Mammary epithelial cell (primary cell): ENCODE results near the gene RGS14.

Experiments
- CTCF ChIP-seq, 2 donors: IDR thresholded peaks in 1 of 2; conservative IDR thresholded peaks in 1 of 2; 2 replicates each; pipeline ENCODE4 v1.5.1; 2011 to 2012; ENCODE audit warnings: inconsistent platforms in 2 of 2, low read length in 2 of 2, mild to moderate bottlenecking in 2 of 2, control low read depth in 1 of 2, low read depth in 1 of 2; ENCODE audit not compliant: insufficient read depth in 1 of 2; ENCODE audit errors: extremely low read depth in 1 of 2
- EZH2 ChIP-seq: IDR thresholded peaks from 2 replicates; pipeline ENCODE4 v1.6.1; 2012; ENCODE audit warnings: low read length, inconsistent platforms, borderline replicate concordance

DNA sequence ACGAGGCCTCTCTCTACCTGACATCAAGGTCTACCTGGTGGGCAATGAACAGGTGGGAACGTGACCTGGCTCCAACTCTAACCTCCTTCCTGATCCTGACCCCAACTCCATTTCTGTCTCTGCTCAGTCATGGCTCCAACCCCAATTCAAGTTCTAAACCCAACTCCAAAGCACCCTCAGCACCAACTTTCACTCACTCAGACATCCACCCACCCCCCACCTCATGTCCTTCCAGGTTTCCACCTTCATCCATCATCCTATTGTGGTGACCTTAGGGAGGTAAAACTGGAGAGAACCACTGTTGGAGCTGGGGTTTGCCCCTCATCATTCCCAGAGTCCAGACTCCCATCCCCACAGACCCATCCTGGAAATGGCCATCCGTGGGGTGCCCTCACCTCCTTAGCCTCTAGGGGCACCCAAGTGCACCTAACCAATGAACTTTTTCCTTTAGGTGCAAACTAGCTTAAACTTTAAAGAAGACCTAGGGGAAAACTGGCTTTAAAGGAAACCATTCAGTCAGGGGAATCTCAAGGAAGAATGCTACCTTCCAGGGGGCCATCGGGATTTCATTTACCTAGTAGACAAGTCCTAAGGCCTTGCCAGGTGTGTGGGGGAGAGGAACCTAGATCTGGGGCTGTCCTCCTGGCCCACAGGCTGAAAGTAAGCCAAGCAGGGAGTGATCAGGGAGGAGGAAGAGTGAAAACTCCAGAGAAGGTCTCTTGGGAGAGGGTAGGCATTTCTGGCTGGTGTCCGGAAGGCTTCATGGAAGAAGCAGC lies 11.3 kb downstream of the RGS14 start:
- peak; percentile 78 to 82 for TF ChIP-seq CTCF (conservative IDR thresholded peaks at IDR 0.05 in 1 of 2, IDR thresholded peaks at IDR 0.05 in 1 of 2; ENCODE audit: extremely low read depth in 1 of 2, insufficient read depth in 1 of 2, low read depth in 1 of 2, low read length in 2 of 2)
- TF ChIP-seq EZH2: no peak
